A673 (cell line): ENCODE data around the gene NLRP5. TPM values are rescaled to one million over a fixed set of nuclear protein-coding genes. Genes with fewer than 3 reads are reported as not detected.

Experiments
- BruUV-seq: library from RNA; stranded (reverse); fragments of 400-500 nt; replicated peaks from 2 replicates; lab custom pipeline; 2021; lab: Mats Ljungman, UMichigan
- CTCF ChIA-PET: fragments of 300-600 bp; sonication (Branson Sonifier 250); formaldehyde crosslinking; loops from one replicate; lab custom pipeline; 2022; ENCODE audit warnings: antibody characterized with exemption; lab: Charles Lee
- POLR2A ChIA-PET: fragments of 300-600 bp; sonication (Branson Sonifier 250); formaldehyde crosslinking; loops from one replicate; lab custom pipeline; 2022; ENCODE audit warnings: antibody characterized with exemption; ENCODE audit not compliant: low non-redundant PET; lab: Charles Lee
- DNase-seq: peaks from one replicate; pipeline ENCODE4 v3.0.0-alpha.2; 2015; ENCODE audit warnings: low spot score
- H3K27ac ChIP-seq: fragments of 200-600 bp; sonication (generic); 2 replicates; pipeline ENCODE4 v1.5.1; 2016; ENCODE audit warnings: mixed run types, low read depth, mild to moderate bottlenecking, mixed read lengths, antibody characterized with exemption, low read length; ENCODE audit not compliant: poor library complexity, severe bottlenecking
- H3K27me3 ChIP-seq: fragments of 200-600 bp; sonication (generic); replicated peaks from 2 replicates; pipeline ENCODE4 v1.6.1; 2017; ENCODE audit warnings: mixed run types, low read depth, mild to moderate bottlenecking, mixed read lengths, antibody characterized with exemption, low read length; ENCODE audit not compliant: insufficient read depth, poor library complexity
- H3K36me3 ChIP-seq: fragments of 200-600 bp; sonication (generic); 2 replicates; pipeline ENCODE4 v1.6.1; 2016; ENCODE audit warnings: mixed run types, mild to moderate bottlenecking, mixed read lengths, antibody characterized with exemption, low read length; ENCODE audit not compliant: insufficient read depth, poor library complexity, severe bottlenecking
- H3K4me1 ChIP-seq: fragments of 200-600 bp; sonication (generic); 2 replicates; pipeline ENCODE4 v1.6.1; 2017; ENCODE audit warnings: mixed run types, mild to moderate bottlenecking, mixed read lengths, antibody characterized with exemption, low read length; ENCODE audit not compliant: insufficient read depth, poor library complexity, severe bottlenecking
- H3K4me3 ChIP-seq: fragments of 200-600 bp; sonication (generic); 2 replicates; pipeline ENCODE4 v1.5.1; 2016; ENCODE audit warnings: low read depth, mixed run types, mild to moderate bottlenecking, mixed read lengths, low read length; ENCODE audit not compliant: poor library complexity, severe bottlenecking
- H3K9me3 ChIP-seq: fragments of 200-600 bp; sonication (generic); 2 replicates; pipeline ENCODE4 v1.6.1; 2016; ENCODE audit warnings: mixed run types, low read depth, mild to moderate bottlenecking, mixed read lengths, antibody characterized with exemption, low read length; ENCODE audit not compliant: poor library complexity, severe bottlenecking
- EZH2 ChIP-seq: fragments of 200-600 bp; sonication (generic); IDR thresholded peaks from 2 replicates; pipeline ENCODE4 v1.6.1; 2017; ENCODE audit warnings: borderline replicate concordance, low read depth, mild to moderate bottlenecking, mixed read lengths, antibody characterized with exemption, low read length; ENCODE audit not compliant: poor library complexity, severe bottlenecking
- intact Hi-C: fragments of 100-400 bp; cut with micrococcal nuclease; formaldehyde crosslinking; loops from one replicate; pipeline ENCODE4 v1.10.0; 2022; ENCODE audit not compliant: unreplicated experiment
- total RNA-seq: library from RNA; stranded (reverse); gene quantifications from 2 replicates; pipeline ENCODE4 v1.2.3, GENCODE V29; 2021
- TF ChIP-seq, protein P1 (sequence below): fragments of 300-800, 200-600 bp; sonication (generic); conservative IDR thresholded peaks from 2 replicates; pipeline ENCODE4 v1.5.1; 2017; ENCODE audit warnings: low read depth, mild to moderate bottlenecking, antibody characterized with exemption, low read length, moderate library complexity, mixed read lengths

NLRP5 gene
- total RNA-seq, 1 experiment from 2014 or later: not detected

DNA sequence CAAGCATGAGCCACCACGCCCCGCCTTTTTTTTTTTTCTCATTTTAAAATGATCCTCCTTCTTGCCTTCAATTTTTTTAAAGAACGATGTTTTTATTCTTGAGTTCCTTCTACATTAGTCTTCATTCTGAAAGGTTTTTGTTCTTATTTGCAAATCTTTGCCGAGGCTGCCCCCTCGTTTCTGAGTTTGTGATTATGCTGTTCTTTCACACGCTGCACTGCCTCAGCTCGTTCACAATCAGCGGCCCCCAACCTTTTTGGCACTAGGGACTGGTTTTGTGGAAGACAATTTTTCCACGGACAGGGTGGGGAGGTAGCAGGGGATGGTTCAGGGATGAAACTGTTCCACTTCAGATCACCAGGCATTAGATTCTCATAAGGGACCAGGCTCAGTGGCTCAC, 107.9 kb downstream of the NLRP5 start:
- TF ChIP-seq, protein P1, sequence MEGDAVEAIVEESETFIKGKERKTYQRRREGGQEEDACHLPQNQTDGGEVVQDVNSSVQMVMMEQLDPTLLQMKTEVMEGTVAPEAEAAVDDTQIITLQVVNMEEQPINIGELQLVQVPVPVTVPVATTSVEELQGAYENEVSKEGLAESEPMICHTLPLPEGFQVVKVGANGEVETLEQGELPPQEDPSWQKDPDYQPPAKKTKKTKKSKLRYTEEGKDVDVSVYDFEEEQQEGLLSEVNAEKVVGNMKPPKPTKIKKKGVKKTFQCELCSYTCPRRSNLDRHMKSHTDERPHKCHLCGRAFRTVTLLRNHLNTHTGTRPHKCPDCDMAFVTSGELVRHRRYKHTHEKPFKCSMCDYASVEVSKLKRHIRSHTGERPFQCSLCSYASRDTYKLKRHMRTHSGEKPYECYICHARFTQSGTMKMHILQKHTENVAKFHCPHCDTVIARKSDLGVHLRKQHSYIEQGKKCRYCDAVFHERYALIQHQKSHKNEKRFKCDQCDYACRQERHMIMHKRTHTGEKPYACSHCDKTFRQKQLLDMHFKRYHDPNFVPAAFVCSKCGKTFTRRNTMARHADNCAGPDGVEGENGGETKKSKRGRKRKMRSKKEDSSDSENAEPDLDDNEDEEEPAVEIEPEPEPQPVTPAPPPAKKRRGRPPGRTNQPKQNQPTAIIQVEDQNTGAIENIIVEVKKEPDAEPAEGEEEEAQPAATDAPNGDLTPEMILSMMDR: no peak
- TF ChIP-seq EZH2: no peak
- no peak for DNase-seq
- BruUV-seq: no TSS peak

DNA sequence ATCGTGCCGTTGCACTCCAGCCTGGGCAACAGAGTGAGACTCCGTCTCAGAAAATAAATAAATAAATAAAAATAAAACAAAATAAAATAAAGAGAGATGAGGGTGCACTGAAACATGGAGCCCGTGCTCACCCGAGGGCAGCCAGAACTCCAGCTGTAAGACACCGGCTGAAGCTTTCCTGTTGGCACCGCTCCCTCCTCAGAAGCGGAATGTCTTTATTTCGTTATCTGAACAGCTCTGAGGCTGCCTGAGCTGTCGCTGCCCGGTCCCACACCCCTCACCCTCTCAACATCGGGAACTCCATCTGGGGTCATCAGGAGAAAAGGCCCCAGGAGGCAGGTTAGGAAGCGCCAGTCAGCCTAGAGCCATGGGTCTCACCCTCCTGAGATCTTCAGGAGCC, 110.1 kb downstream of the NLRP5 start:
- Histone ChIP-seq H3K36me3 (peaks cover 3% of the 10 kb centered on the region), H3K9me3 (no peaks in the 10 kb centered on the region), H3K27ac (no peak overlapping the region), H3K4me3 (no peak overlapping the region), H3K27me3 (no peaks in the 10 kb centered on the region), H3K4me1 (peaks cover 3% of the 10 kb centered on the region)
- no TSS peak for BruUV-seq
- TF ChIP-seq, protein P1: no peak
- TF ChIP-seq EZH2: no peak
- CTCF ChIA-PET: no interaction called here
- intact Hi-C loops: no loop called here
- POLR2A ChIA-PET: no interaction called here
- DNase-seq: no peak

More for the DNA sequence above, 107.9 kb downstream of the NLRP5 start:
- Histone ChIP-seq H3K4me3 (no peak overlapping the region), H3K27me3 (no peaks in the 10 kb centered on the region), H3K36me3 (no peaks in the 10 kb centered on the region), H3K9me3 (no peaks in the 10 kb centered on the region), H3K27ac (no peak overlapping the region), H3K4me1 (peaks cover 10% of the 10 kb centered on the region)
- POLR2A ChIA-PET: no interaction called here
- intact Hi-C loops: no loop called here
- CTCF ChIA-PET: no interaction called here

DNA sequence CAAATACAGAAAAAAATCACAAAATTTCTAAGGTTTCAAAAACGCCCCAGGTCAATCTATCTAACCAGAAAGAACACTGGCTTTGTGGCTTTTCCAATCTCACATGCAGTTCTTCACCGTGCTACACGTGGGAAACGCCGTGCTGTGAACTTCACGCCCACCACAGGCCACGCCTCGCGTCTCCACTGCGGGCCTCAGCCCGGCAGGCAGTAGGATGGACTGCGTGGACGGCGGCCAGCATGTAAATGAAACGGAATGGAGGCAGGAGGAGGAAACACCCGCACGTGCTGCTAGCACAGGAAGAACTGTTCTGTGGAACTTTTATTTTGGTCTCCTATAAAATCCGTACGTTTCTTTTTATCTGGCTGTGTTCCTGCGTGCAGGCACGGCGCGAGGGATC, 110.7 kb downstream of the NLRP5 start:
- no peaks in the 10 kb centered on the region for H3K27me3 ChIP-seq
- peaks cover 6% of the 10 kb centered on the region for H3K36me3 ChIP-seq
- CTCF ChIA-PET: no interaction called here
- BruUV-seq: no TSS peak
- DNase-seq: no peak
- POLR2A ChIA-PET: no interaction called here
- H3K9me3 ChIP-seq: no peaks in the 10 kb centered on the region
- TF ChIP-seq EZH2: no peak
- TF ChIP-seq, protein P1: no peak
- H3K27ac ChIP-seq: no peak overlapping the region
- H3K4me3 ChIP-seq: no peak overlapping the region
- H3K4me1 ChIP-seq: no peaks in the 10 kb centered on the region
- intact Hi-C loops: no loop called here
